GM21360 (cell line): ENCODE data around the gene GREB1L.
"Not testable (repeated sequence)": the region's sequence is repeated elsewhere in the genome, so short reads cannot be mapped to it uniquely, and the experiment has no call there.

Experiments used
- ATAC-seq: cut with Tn5 transposase; IDR thresholded peaks from one replicate; pipeline ENCODE4 v1.9.1; 2021; ENCODE audit warnings: mild to moderate bottlenecking, moderate library complexity; ENCODE audit not compliant: unreplicated experiment

The GREB1L gene

GRCh38 chr18:21303895-21304294, 61.9 kb downstream of the GREB1L start:
- ATAC-seq: no peak

GRCh38 chr18:21305621-21306020, 63.6 kb downstream of the GREB1L start:
- ATAC-seq: no peak

- ATAC-seq: no peak
Observed at GRCh38 chr18:21306368-21306767, 64.3 kb downstream of the GREB1L start.

- no peak for ATAC-seq
Observed at GRCh38 chr18:21307578-21307977, 65.5 kb downstream of the GREB1L start.

GRCh38 chr18:21309248-21309647, 67.2 kb downstream of the GREB1L start:
- ATAC-seq: no peak

GRCh38 chr18:21311980-21312379, 69.9 kb downstream of the GREB1L start:
- ATAC-seq: not testable (repeated sequence)

GRCh38 chr18:21313576-21313975, 71.5 kb downstream of the GREB1L start:
- ATAC-seq: no peak

- ATAC-seq: no peak
Observed at GRCh38 chr18:21314724-21315123, 72.7 kb downstream of the GREB1L start.

- not testable (repeated sequence) for ATAC-seq
Observed at GRCh38 chr18:21315126-21315525, 73.1 kb downstream of the GREB1L start.

- no peak for ATAC-seq
Observed at GRCh38 chr18:21315741-21316197, 73.7 kb downstream of the GREB1L start.

GRCh38 chr18:21316296-21316695, 74.3 kb downstream of the GREB1L start:
- no peak for ATAC-seq

GRCh38 chr18:21321711-21322110, 79.7 kb downstream of the GREB1L start:
- no peak for ATAC-seq

- no peak for ATAC-seq
Observed at GRCh38 chr18:21327101-21327500, 85.1 kb downstream of the GREB1L start.

- no peak for ATAC-seq
Observed at GRCh38 chr18:21330122-21330701, 88.2 kb downstream of the GREB1L start.

- ATAC-seq: no peak
Observed at GRCh38 chr18:21331065-21331464, 89.0 kb downstream of the GREB1L start.

GRCh38 chr18:21335927-21336488, 94.0 kb downstream of the GREB1L start:
- no peak for ATAC-seq

- no peak for ATAC-seq
Observed at GRCh38 chr18:21336846-21337245, 94.8 kb downstream of the GREB1L start.

- no peak for ATAC-seq
Observed at GRCh38 chr18:21341141-21341540, 99.1 kb downstream of the GREB1L start.

GRCh38 chr18:21342372-21342771, 100.3 kb downstream of the GREB1L start:
- no peak for ATAC-seq

GRCh38 chr18:21344860-21345259, 102.8 kb downstream of the GREB1L start:
- no peak for ATAC-seq

- no peak for ATAC-seq
Observed at GRCh38 chr18:21345840-21346239, 103.8 kb downstream of the GREB1L start.

GRCh38 chr18:21359746-21360145, 117.7 kb downstream of the GREB1L start:
- ATAC-seq: no peak

GRCh38 chr18:21361307-21361880, 119.4 kb downstream of the GREB1L start:
- ATAC-seq: no peak
